ENCODE data around the gene THRAP3.

The THRAP3 gene

GRCh38 chr1:36303650-36304360 lies 79.6 kb downstream of the THRAP3 start:
- no peak for DNase-seq

GRCh38 chr1:36304521-36304920 lies 80.3 kb downstream of the THRAP3 start:
- DNase-seq: no peak

- peak; percentile 23 for DNase-seq
These were observed 81.0 kb downstream of the THRAP3 start for GRCh38 chr1:36304970-36305914.

- DNase-seq: no peak
These were observed 81.6 kb downstream of the THRAP3 start for GRCh38 chr1:36305915-36306209.

- peak; percentile 69 for DNase-seq
These were observed 82.1 kb downstream of the THRAP3 start, which contains the start of gene SH3D21 for GRCh38 chr1:36306210-36306901. Gene SH3D21, plus strand, starts transcription at chr1:36306368. Its CDS starts 53 bp downstream, at chr1:36306421.

- DNase-seq: peak; percentile 96
These were observed 82.7 kb downstream of the THRAP3 start for GRCh38 chr1:36306902-36307456.

GRCh38 chr1:36307601-36308330 lies 83.5 kb downstream of the THRAP3 start:
- DNase-seq: no peak

GRCh38 chr1:36309397-36309796 lies 85.2 kb downstream of the THRAP3 start:
- no peak for DNase-seq

- no peak for DNase-seq
These were observed 96.1 kb downstream of the THRAP3 start for GRCh38 chr1:36320291-36320761.

GRCh38 chr1:36320767-36321118 lies 96.5 kb downstream of the THRAP3 start:
- no peak for DNase-seq

GRCh38 chr1:36321119-36321951 lies 97.1 kb downstream of the THRAP3 start:
- peak; percentile 23 for DNase-seq

GRCh38 chr1:36322041-36322785 lies 98.0 kb downstream of the THRAP3 start:
- DNase-seq: no peak

- peak; percentile 46 for DNase-seq
These were observed 98.8 kb downstream of the THRAP3 start for GRCh38 chr1:36322786-36323635.

GRCh38 chr1:36323636-36324352 lies 99.6 kb downstream of the THRAP3 start, which contains the start of gene EVA1B:
Gene EVA1B, minus strand, starts transcription at chr1:36323645. Its CDS starts 608 bp downstream, at chr1:36323037.
- peak; percentile 70 for DNase-seq

- no peak for DNase-seq
These were observed 100.1 kb downstream of the THRAP3 start for GRCh38 chr1:36324353-36324703.

- DNase-seq: no peak
These were observed 102.3 kb downstream of the THRAP3 start for GRCh38 chr1:36326499-36326898.

GRCh38 chr1:36327421-36328087 lies 103.3 kb downstream of the THRAP3 start:
- DNase-seq: peak; percentile 34

GRCh38 chr1:36328088-36328480 lies 103.8 kb downstream of the THRAP3 start:
- DNase-seq: no peak

Data from activated CD4-positive, alpha-beta T cell treated with anti-CD3 and anti-CD28 coated beads, Interleukin-2, Interleukin-6, amounts not matched to agents 100 ng/mL and 50 ng/mL, durations not matched to agents 16 hours and 8 hours (primary cell).